ENCODE results near the gene AREG. TPM values are rescaled to one million over a fixed set of nuclear protein-coding genes. Genes with fewer than 3 reads are reported as not detected.
A peak's percentile ranks its signal among the peaks of the same experiment; 100 is the strongest.

The AREG gene
- total and polyA plus RNA-seq, 9 of the 15 experiments (the other 6 are each of a cell fraction or from before 2014, with no cell fraction given) = 1.4 to 7.7 (median 5.4) TPM

DNA sequence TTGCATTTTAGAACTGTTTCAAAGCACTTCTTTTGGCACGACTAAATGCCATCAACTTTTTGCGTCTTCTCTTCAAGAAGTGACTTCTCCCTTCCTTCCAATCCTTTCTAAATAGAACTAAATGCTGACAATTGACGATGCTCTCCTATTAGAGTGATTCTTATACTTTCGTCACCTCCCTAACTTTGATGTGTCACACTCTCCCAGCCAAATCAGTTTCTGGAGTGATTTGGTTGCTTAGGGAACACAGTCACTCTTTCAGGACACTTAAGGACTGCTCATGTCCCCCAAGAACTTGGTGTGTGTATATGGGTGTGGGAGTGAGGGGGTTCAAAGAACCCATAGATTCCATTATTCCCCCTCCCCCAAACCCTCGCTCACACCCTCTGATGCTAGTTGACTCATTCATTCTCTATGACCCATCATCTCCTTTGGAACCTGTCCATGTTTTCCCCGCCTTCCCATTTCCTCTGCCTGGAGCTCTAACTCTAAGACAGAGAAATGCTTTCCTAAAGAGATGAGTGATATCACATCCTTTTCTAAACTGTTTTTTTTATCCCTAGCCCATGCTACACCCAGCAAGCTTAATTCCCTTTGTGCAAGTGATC lies 26.8 kb upstream of the AREG start (continued):
- TF ChIP-seq HMG20A (CRISPR knock-in tag; conservative IDR thresholded peaks at IDR 0.05) = no peak
- TF ChIP-seq ZZZ3 (IDR thresholded peaks at IDR 0.05) = no peak
- TF ChIP-seq ZKSCAN1 (IDR thresholded peaks at IDR 0.05; ENCODE audit: low read depth, low read length) = no peak
- no peak for TF ChIP-seq FUS (optimal IDR thresholded peaks at IDR 0.05; ENCODE audit: low read depth, low read length)
- TF ChIP-seq TEAD1 (CRISPR knock-in tag; IDR thresholded peaks at IDR 0.05) = no peak
- TF ChIP-seq NR3C1 (CRISPR knock-in tag; IDR thresholded peaks at IDR 0.05) = no peak
- 0 out of 2 replicates have a peak, but pooled peaks have one; percentile 14 for TF ChIP-seq DPF2 (IDR thresholded peaks at IDR 0.05)
- TF ChIP-seq, protein P1, sequence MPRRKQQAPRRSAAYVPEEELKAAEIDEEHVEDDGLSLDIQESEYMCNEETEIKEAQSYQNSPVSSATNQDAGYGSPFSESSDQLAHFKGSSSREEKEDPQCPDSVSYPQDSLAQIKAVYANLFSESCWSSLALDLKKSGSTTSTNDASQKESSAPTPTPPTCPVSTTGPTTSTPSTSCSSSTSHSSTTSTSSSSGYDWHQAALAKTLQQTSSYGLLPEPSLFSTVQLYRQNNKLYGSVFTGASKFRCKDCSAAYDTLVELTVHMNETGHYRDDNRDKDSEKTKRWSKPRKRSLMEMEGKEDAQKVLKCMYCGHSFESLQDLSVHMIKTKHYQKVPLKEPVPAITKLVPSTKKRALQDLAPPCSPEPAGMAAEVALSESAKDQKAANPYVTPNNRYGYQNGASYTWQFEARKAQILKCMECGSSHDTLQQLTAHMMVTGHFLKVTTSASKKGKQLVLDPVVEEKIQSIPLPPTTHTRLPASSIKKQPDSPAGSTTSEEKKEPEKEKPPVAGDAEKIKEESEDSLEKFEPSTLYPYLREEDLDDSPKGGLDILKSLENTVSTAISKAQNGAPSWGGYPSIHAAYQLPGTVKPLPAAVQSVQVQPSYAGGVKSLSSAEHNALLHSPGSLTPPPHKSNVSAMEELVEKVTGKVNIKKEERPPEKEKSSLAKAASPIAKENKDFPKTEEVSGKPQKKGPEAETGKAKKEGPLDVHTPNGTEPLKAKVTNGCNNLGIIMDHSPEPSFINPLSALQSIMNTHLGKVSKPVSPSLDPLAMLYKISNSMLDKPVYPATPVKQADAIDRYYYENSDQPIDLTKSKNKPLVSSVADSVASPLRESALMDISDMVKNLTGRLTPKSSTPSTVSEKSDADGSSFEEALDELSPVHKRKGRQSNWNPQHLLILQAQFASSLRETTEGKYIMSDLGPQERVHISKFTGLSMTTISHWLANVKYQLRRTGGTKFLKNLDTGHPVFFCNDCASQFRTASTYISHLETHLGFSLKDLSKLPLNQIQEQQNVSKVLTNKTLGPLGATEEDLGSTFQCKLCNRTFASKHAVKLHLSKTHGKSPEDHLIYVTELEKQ (CRISPR knock-in tag; IDR thresholded peaks at IDR 0.05) = no peak
- TF ChIP-seq IFI16 (CRISPR knock-in tag; IDR thresholded peaks at IDR 0.05) = no peak
- TF ChIP-seq DACH1 (IDR thresholded peaks at IDR 0.05; ENCODE audit: partially characterized antibody) = no peak
- TF ChIP-seq CTBP1 (IDR thresholded peaks at IDR 0.05; ENCODE audit: borderline replicate concordance) = no peak
- no peak for TF ChIP-seq WHSC1 (IDR thresholded peaks at IDR 0.05; ENCODE audit: low read length)
- TF ChIP-seq, protein P2, sequence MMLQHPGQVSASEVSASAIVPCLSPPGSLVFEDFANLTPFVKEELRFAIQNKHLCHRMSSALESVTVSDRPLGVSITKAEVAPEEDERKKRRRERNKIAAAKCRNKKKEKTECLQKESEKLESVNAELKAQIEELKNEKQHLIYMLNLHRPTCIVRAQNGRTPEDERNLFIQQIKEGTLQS (IDR thresholded peaks at IDR 0.05) = peak; percentile 45; the same call in 1 of the 2 replicates
- TF ChIP-seq, protein P2 (CRISPR knock-in tag; conservative IDR thresholded peaks at IDR 0.05) = no peak
- no peak for TF ChIP-seq FOS (IDR thresholded peaks at IDR 0.05; ENCODE audit: extremely low read depth, insufficient read length)
- peak; percentile 77 for TF ChIP-seq FOSL1 (tag; conservative IDR thresholded peaks at IDR 0.05)
- no peak for TF ChIP-seq TCF7L2 (IDR thresholded peaks at IDR 0.05; ENCODE audit: low read depth, low read length)
- TF ChIP-seq ZNF780A (CRISPR knock-in tag; IDR thresholded peaks at IDR 0.05) = no peak
- no peak for TF ChIP-seq ZBED1 (IDR thresholded peaks at IDR 0.05)
- TF ChIP-seq, protein P3, sequence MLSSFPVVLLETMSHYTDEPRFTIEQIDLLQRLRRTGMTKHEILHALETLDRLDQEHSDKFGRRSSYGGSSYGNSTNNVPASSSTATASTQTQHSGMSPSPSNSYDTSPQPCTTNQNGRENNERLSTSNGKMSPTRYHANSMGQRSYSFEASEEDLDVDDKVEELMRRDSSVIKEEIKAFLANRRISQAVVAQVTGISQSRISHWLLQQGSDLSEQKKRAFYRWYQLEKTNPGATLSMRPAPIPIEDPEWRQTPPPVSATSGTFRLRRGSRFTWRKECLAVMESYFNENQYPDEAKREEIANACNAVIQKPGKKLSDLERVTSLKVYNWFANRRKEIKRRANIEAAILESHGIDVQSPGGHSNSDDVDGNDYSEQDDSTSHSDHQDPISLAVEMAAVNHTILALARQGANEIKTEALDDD (IDR thresholded peaks at IDR 0.05) = no peak
- TF ChIP-seq ZNF311 (CRISPR knock-in tag; IDR thresholded peaks at IDR 0.05) = no peak
- no peak for TF ChIP-seq GTF2F1 (IDR thresholded peaks at IDR 0.05; ENCODE audit: low read depth, low read length)
- no peak for TF ChIP-seq KAT2B (IDR thresholded peaks at IDR 0.05; ENCODE audit: low read depth, low read length)
- TF ChIP-seq FOXA1 (IDR thresholded peaks at IDR 0.05; ENCODE audit: borderline replicate concordance) = no peak
- TF ChIP-seq NFIC (IDR thresholded peaks at IDR 0.05) = peak; percentile 47
- TF ChIP-seq, protein P4, sequence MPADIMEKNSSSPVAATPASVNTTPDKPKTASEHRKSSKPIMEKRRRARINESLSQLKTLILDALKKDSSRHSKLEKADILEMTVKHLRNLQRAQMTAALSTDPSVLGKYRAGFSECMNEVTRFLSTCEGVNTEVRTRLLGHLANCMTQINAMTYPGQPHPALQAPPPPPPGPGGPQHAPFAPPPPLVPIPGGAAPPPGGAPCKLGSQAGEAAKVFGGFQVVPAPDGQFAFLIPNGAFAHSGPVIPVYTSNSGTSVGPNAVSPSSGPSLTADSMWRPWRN (IDR thresholded peaks at IDR 0.05; ENCODE audit: low read depth) = no peak

Measured in K562 (cell line).